ENCODE data around the gene TNS4.

TNS4 gene

GRCh38 chr17:40498281-40499084, 2.9 kb downstream of the TNS4 start:
- H4K8ac ChIP-seq (ENCODE audit: low read depth, low read length): no peak overlapping the region

GRCh38 chr17:40497695-40498094, 3.7 kb downstream of the TNS4 start:
- Histone ChIP-seq H3K4me1 (ENCODE audit: control insufficient read depth in 2 of 2, insufficient read depth in 1 of 2, low read depth in 1 of 2, low read length in 2 of 2) (peaks cover 2 to 3% of the 10 kb centered on the region in 2 donors), H3K9me3 (replicated peaks in 1 of 2; ENCODE audit: control insufficient read depth in 2 of 2, insufficient read depth in 1 of 2, low read depth in 1 of 2, low read length in 2 of 2) (no peaks in the 10 kb centered on the region), H2BK120ac (ENCODE audit: low read depth, low read length) (no peak overlapping the region), H3K36me3 (replicated peaks in 1 of 2; ENCODE audit: control insufficient read depth in 2 of 2, insufficient read depth in 2 of 2, low read length in 2 of 2) (no peaks in the 10 kb centered on the region), H3K14ac (ENCODE audit: low read length) (no peak overlapping the region), H2BK5ac (ENCODE audit: low read length) (no peak overlapping the region), H3K4me2 (ENCODE audit: insufficient read depth, low read length, poor library complexity, severe bottlenecking) (no peak overlapping the region), H3K23ac (ENCODE audit: low read depth, low read length, poor library complexity) (no peak overlapping the region), H3K4me3 (ENCODE audit: low read length in 2 of 2) (no peak overlapping the region), H3K79me1 (ENCODE audit: low read depth, low read length) (no peaks in the 10 kb centered on the region), H4K91ac (ENCODE audit: low read depth, low read length, poor library complexity) (no peak overlapping the region), H2BK12ac (ENCODE audit: low read length) (peak overlapping the region; percentile 93), H2AFZ (ENCODE audit: low read length) (no peak overlapping the region), H4K8ac (ENCODE audit: low read depth, low read length) (no peak overlapping the region), H3K18ac (ENCODE audit: low read length) (no peak overlapping the region), H3K9ac (ENCODE audit: low read depth, low read length, poor library complexity) (no peak overlapping the region), H2AK5ac (ENCODE audit: low read depth, low read length) (no peak overlapping the region), H2BK15ac (ENCODE audit: low read length) (no peak overlapping the region), H3K4ac (ENCODE audit: low read length) (no peak overlapping the region), H3K27ac (replicated peaks; ENCODE audit: low read length) (no peak overlapping the region), H3K27me3 (ENCODE audit: control insufficient read depth in 3 of 3, insufficient read depth in 3 of 3, low read depth in 1 of 3, low read length in 3 of 3) (peaks cover 0 to 27% (median 0%) of the 10 kb centered on the region in 3 experiments)
- DNase-seq (ENCODE audit: low spot score): no peak
- WGBS, 2 donors (ENCODE audit: extremely low coverage in 2 of 2, insufficient read length in 2 of 2, insufficient replicate concordance in 1 of 2): no CpG with 5 or more reads among the region's 2 CpGs

More at GRCh38 chr17:40498281-40499084, 2.9 kb downstream of the TNS4 start:
- no peak for DNase-seq (ENCODE audit: low spot score)
- Histone ChIP-seq H3K23ac (ENCODE audit: low read depth, low read length, poor library complexity) (no peak overlapping the region), H2BK120ac (ENCODE audit: low read depth, low read length) (no peak overlapping the region), H2AFZ (ENCODE audit: low read length) (no peak overlapping the region), H3K27ac (replicated peaks; ENCODE audit: low read length) (no peak overlapping the region), H3K4ac (ENCODE audit: low read length) (no peak overlapping the region), H2BK5ac (ENCODE audit: low read length) (no peak overlapping the region), H3K14ac (ENCODE audit: low read length) (no peak overlapping the region), H2AK5ac (ENCODE audit: low read depth, low read length) (no peak overlapping the region), H3K4me3 (ENCODE audit: low read length in 2 of 2) (no peak overlapping the region), H3K4me1 (ENCODE audit: control insufficient read depth in 2 of 2, insufficient read depth in 1 of 2, low read depth in 1 of 2, low read length in 2 of 2) (peaks cover 2 to 3% of the 10 kb centered on the region in 2 donors), H3K9ac (ENCODE audit: low read depth, low read length, poor library complexity) (no peak overlapping the region), H3K79me1 (ENCODE audit: low read depth, low read length) (no peaks in the 10 kb centered on the region), H4K91ac (ENCODE audit: low read depth, low read length, poor library complexity) (no peak overlapping the region), H3K9me3 (replicated peaks in 1 of 2; ENCODE audit: control insufficient read depth in 2 of 2, insufficient read depth in 1 of 2, low read depth in 1 of 2, low read length in 2 of 2) (no peaks in the 10 kb centered on the region), H3K4me2 (ENCODE audit: insufficient read depth, low read length, poor library complexity, severe bottlenecking) (no peak overlapping the region), H3K27me3 (ENCODE audit: control insufficient read depth in 3 of 3, insufficient read depth in 3 of 3, low read depth in 1 of 3, low read length in 3 of 3) (peaks cover 0 to 27% (median 0%) of the 10 kb centered on the region in 3 experiments), H2BK15ac (ENCODE audit: low read length) (no peak overlapping the region), H2BK12ac (ENCODE audit: low read length) (peak overlapping the region; percentile 93), H3K18ac (ENCODE audit: low read length) (no peak overlapping the region), H3K36me3 (replicated peaks in 1 of 2; ENCODE audit: control insufficient read depth in 2 of 2, insufficient read depth in 2 of 2, low read length in 2 of 2) (no peaks in the 10 kb centered on the region)
- no CpG with 5 or more reads among the region's 9 CpGs for WGBS, 2 donors (ENCODE audit: extremely low coverage in 2 of 2, insufficient read length in 2 of 2, insufficient replicate concordance in 1 of 2)

DNA sequence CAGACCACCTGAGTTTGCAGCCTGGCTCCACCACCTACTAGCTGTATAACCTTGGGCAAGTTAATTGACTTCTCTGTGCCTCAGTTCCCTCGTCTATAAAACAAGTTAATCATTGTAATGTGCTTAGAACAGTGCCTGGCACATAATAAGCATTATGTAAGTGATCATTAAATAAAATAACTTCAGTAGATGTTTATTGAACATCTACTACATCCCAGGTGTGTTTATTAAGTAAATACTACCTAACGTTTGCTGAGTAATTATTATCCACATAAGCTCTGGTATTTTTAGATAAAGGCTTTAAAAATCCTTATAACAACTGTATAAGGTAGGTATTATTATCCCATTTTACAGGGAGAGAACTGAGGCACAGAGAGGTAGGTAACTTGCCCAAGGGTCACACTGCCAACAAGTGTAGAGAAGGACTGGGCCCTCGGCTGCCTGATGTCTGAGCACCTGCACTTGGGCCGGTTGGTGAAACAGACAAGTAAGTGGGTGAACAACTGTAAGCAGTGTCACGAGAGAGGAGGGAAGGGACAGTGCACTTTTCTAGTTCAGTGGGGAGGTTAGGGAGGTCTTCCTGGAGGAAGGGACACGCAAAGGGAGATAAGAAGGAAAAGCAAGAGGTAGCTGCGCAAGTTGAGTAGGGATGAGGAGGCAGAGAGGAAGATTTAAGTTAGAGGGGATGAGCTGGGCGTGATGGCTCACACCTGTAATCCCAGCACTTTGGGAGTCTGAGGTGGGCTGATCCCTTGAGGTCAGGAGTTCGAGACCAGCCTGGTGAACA, 4.6 kb downstream of the TNS4 start:
- peak overlapping the region; percentile 3 for H3K18ac ChIP-seq (ENCODE audit: low read length)
- no peak overlapping the region for H2AFZ ChIP-seq (ENCODE audit: low read length)
- no peak overlapping the region for H3K9ac ChIP-seq (ENCODE audit: low read depth, low read length, poor library complexity)
- no peak overlapping the region for H2BK5ac ChIP-seq (ENCODE audit: low read length)
- H3K36me3 ChIP-seq (replicated peaks in 1 of 2; ENCODE audit: control insufficient read depth in 2 of 2, insufficient read depth in 2 of 2, low read length in 2 of 2): no peaks in the 10 kb centered on the region
- DNase-seq (ENCODE audit: low spot score): no peak
- no peak overlapping the region for H3K23ac ChIP-seq (ENCODE audit: low read depth, low read length, poor library complexity)
- H3K4me3 ChIP-seq (ENCODE audit: low read length in 2 of 2): peak overlapping the region in 1 of 2 donors; percentile 45
- no peak overlapping the region for H4K8ac ChIP-seq (ENCODE audit: low read depth, low read length)
- no peak overlapping the region for H3K4ac ChIP-seq (ENCODE audit: low read length)
- H3K9me3 ChIP-seq (replicated peaks in 1 of 2; ENCODE audit: control insufficient read depth in 2 of 2, insufficient read depth in 1 of 2, low read depth in 1 of 2, low read length in 2 of 2): no peaks in the 10 kb centered on the region
- peaks cover 0 to 27% (median 0%) of the 10 kb centered on the region in 3 experiments for H3K27me3 ChIP-seq (ENCODE audit: control insufficient read depth in 3 of 3, insufficient read depth in 3 of 3, low read depth in 1 of 3, low read length in 3 of 3)
- no peak overlapping the region for H3K4me2 ChIP-seq (ENCODE audit: insufficient read depth, low read length, poor library complexity, severe bottlenecking)
- H3K79me1 ChIP-seq (ENCODE audit: low read depth, low read length): no peaks in the 10 kb centered on the region
- no peak overlapping the region for H2BK15ac ChIP-seq (ENCODE audit: low read length)
- peaks cover 2 to 3% of the 10 kb centered on the region in 2 donors for H3K4me1 ChIP-seq (ENCODE audit: control insufficient read depth in 2 of 2, insufficient read depth in 1 of 2, low read depth in 1 of 2, low read length in 2 of 2)
- H3K14ac ChIP-seq (ENCODE audit: low read length): no peak overlapping the region
- no peak overlapping the region for H2BK120ac ChIP-seq (ENCODE audit: low read depth, low read length)
- WGBS, 2 donors (ENCODE audit: extremely low coverage in 2 of 2, insufficient read length in 2 of 2, insufficient replicate concordance in 1 of 2): no CpG with 5 or more reads among the region's 9 CpGs
- H3K27ac ChIP-seq (replicated peaks; ENCODE audit: low read length): no peak overlapping the region
- no peak overlapping the region for H2AK5ac ChIP-seq (ENCODE audit: low read depth, low read length)
- no peak overlapping the region for H4K91ac ChIP-seq (ENCODE audit: low read depth, low read length, poor library complexity)
- no peak overlapping the region for H2BK12ac ChIP-seq (ENCODE audit: low read length)

DNA sequence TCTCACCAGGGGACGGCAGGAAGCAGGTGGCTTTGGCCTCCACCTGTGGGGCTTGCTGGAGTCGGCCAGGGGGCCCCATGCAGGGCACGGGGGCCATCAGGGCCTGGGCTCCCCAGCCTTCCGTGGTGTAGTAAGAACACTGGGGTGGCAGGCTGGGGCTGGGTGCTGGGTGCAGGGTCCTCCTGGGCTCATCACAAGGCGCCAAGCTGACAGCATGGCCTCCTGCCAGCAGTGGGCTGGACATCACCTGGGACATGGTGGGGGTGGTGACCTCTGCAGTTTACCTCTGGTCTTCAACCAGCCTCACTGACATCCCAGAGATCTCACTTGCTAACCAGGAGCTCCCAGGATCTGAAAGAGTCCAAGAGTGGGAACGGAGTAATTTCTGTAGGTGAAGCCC, 5.3 kb downstream of the TNS4 start:
- Histone ChIP-seq H2BK15ac (ENCODE audit: low read length) (peak overlapping the region; percentile 59), H3K4me1 (ENCODE audit: control insufficient read depth in 2 of 2, insufficient read depth in 1 of 2, low read depth in 1 of 2, low read length in 2 of 2) (peaks cover 2 to 3% of the 10 kb centered on the region in 2 donors), H3K23ac (ENCODE audit: low read depth, low read length, poor library complexity) (no peak overlapping the region), H3K27ac (replicated peaks; ENCODE audit: low read length) (no peak overlapping the region), H2AFZ (ENCODE audit: low read length) (no peak overlapping the region), H2AK5ac (ENCODE audit: low read depth, low read length) (peak overlapping the region; percentile 5), H4K8ac (ENCODE audit: low read depth, low read length) (no peak overlapping the region), H2BK12ac (ENCODE audit: low read length) (peak overlapping the region; percentile 77), H3K4me3 (ENCODE audit: low read length in 2 of 2) (no peak overlapping the region), H3K79me1 (ENCODE audit: low read depth, low read length) (no peaks in the 10 kb centered on the region), H3K9ac (ENCODE audit: low read depth, low read length, poor library complexity) (no peak overlapping the region), H3K14ac (ENCODE audit: low read length) (peak overlapping the region; percentile 43), H3K4ac (ENCODE audit: low read length) (no peak overlapping the region), H3K4me2 (ENCODE audit: insufficient read depth, low read length, poor library complexity, severe bottlenecking) (no peak overlapping the region), H4K91ac (ENCODE audit: low read depth, low read length, poor library complexity) (no peak overlapping the region), H3K9me3 (replicated peaks in 1 of 2; ENCODE audit: control insufficient read depth in 2 of 2, insufficient read depth in 1 of 2, low read depth in 1 of 2, low read length in 2 of 2) (no peaks in the 10 kb centered on the region), H2BK120ac (ENCODE audit: low read depth, low read length) (no peak overlapping the region), H2BK5ac (ENCODE audit: low read length) (peak overlapping the region; percentile 87), H3K36me3 (replicated peaks in 1 of 2; ENCODE audit: control insufficient read depth in 2 of 2, insufficient read depth in 2 of 2, low read length in 2 of 2) (no peaks in the 10 kb centered on the region), H3K27me3 (ENCODE audit: control insufficient read depth in 3 of 3, insufficient read depth in 3 of 3, low read depth in 1 of 3, low read length in 3 of 3) (peaks cover 0 to 25% (median 0%) of the 10 kb centered on the region in 3 experiments), H3K18ac (ENCODE audit: low read length) (peak overlapping the region; percentile 77)
- no CpG with 5 or more reads among the region's 6 CpGs for WGBS, 2 donors (ENCODE audit: extremely low coverage in 2 of 2, insufficient read length in 2 of 2, insufficient replicate concordance in 1 of 2)
- no peak for DNase-seq (ENCODE audit: low spot score)
